ENCODE data around the gene MYH10. TPM values are rescaled to one million over a fixed set of nuclear protein-coding genes. Genes with fewer than 3 reads are reported as not detected.
A peak's percentile ranks its signal among the peaks of the same experiment; 100 is the strongest.

The MYH10 gene
- total RNA-seq, 1 experiment from 2014 or later, result 1.6 TPM

- Histone ChIP-seq H3K4me2 (no peak overlapping the region), H2AFZ (no peak overlapping the region), H3K9me2 (ENCODE audit: insufficient read depth) (no peaks in the 10 kb centered on the region), H3F3A (ENCODE audit: insufficient read depth, low read depth) (no peaks in the 10 kb centered on the region), H4K20me1 (ENCODE audit: insufficient read depth) (no peaks in the 10 kb centered on the region), H3K79me2 (ENCODE audit: low read depth) (no peaks in the 10 kb centered on the region), H3K36me3 (ENCODE audit: low read depth) (no peaks in the 10 kb centered on the region), H3K4me1 (replicated peaks; ENCODE audit: insufficient read depth) (no peaks in the 10 kb centered on the region), H3K9me3 (ENCODE audit: insufficient read depth, low read depth) (no peaks in the 10 kb centered on the region), H3K4me3 (no peak overlapping the region), H3K27ac (no peak overlapping the region), H3K27me3 (ENCODE audit: insufficient read depth, low read depth) (peaks cover 12% of the 10 kb centered on the region; the same call in 1 of the 2 replicates)
- TF ChIP-seq EZH2 (IDR thresholded peaks at IDR 0.05; ENCODE audit: low read depth), result no peak
- TF ChIP-seq, protein P1, sequence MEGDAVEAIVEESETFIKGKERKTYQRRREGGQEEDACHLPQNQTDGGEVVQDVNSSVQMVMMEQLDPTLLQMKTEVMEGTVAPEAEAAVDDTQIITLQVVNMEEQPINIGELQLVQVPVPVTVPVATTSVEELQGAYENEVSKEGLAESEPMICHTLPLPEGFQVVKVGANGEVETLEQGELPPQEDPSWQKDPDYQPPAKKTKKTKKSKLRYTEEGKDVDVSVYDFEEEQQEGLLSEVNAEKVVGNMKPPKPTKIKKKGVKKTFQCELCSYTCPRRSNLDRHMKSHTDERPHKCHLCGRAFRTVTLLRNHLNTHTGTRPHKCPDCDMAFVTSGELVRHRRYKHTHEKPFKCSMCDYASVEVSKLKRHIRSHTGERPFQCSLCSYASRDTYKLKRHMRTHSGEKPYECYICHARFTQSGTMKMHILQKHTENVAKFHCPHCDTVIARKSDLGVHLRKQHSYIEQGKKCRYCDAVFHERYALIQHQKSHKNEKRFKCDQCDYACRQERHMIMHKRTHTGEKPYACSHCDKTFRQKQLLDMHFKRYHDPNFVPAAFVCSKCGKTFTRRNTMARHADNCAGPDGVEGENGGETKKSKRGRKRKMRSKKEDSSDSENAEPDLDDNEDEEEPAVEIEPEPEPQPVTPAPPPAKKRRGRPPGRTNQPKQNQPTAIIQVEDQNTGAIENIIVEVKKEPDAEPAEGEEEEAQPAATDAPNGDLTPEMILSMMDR (conservative IDR thresholded peaks at IDR 0.05), result no peak
- intact Hi-C loops (cut with micrococcal nuclease; ENCODE audit: unreplicated experiment), result no loop called here
- no TSS peak for BruUV-seq (replicated peaks)
- DNase-seq, result no peak
- ChIA-PET POLR2A (ENCODE audit: unreplicated experiment) (no interaction called here), CTCF (no interaction called here)
These were observed 115.7 kb downstream of the MYH10 start for GRCh38 chr17:8514801-8515200.

- Histone ChIP-seq H3K36me3 (ENCODE audit: low read depth) (no peaks in the 10 kb centered on the region), H3K79me2 (ENCODE audit: low read depth) (no peaks in the 10 kb centered on the region), H2AFZ (peak overlapping the region; percentile 67; the same call in 1 of the 2 replicates), H3K9me3 (ENCODE audit: insufficient read depth, low read depth) (no peaks in the 10 kb centered on the region), H3K4me2 (peak overlapping the region; percentile 65), H3K27me3 (ENCODE audit: insufficient read depth, low read depth) (peaks cover 5% of the 10 kb centered on the region; the same call in 1 of the 2 replicates), H3K9me2 (ENCODE audit: insufficient read depth) (no peaks in the 10 kb centered on the region), H3K27ac (no peak overlapping the region), H4K20me1 (ENCODE audit: insufficient read depth) (no peaks in the 10 kb centered on the region), H3K4me3 (peak overlapping the region; percentile 52; the same call in 1 of the 2 replicates), H3F3A (ENCODE audit: insufficient read depth, low read depth) (no peaks in the 10 kb centered on the region), H3K4me1 (replicated peaks; ENCODE audit: insufficient read depth) (no peaks in the 10 kb centered on the region)
- intact Hi-C loops (cut with micrococcal nuclease; ENCODE audit: unreplicated experiment), result no loop called here
- CTCF ChIA-PET, result no interaction called here
- no peak for TF ChIP-seq EZH2 (IDR thresholded peaks at IDR 0.05; ENCODE audit: low read depth)
- TF ChIP-seq, protein P1 (conservative IDR thresholded peaks at IDR 0.05), result no peak
- POLR2A ChIA-PET (ENCODE audit: unreplicated experiment), result no interaction called here
- DNase-seq, result peak in 1 of 2 experiments; percentile 36
- BruUV-seq (replicated peaks), result no TSS peak
These were observed 124.4 kb downstream of the MYH10 start for GRCh38 chr17:8506145-8506544.

- Histone ChIP-seq H3K79me2 (ENCODE audit: low read depth) (no peaks in the 10 kb centered on the region), H3K4me2 (no peak overlapping the region), H3K27me3 (ENCODE audit: insufficient read depth, low read depth) (peaks cover 5% of the 10 kb centered on the region; the same call in 1 of the 2 replicates), H3K4me1 (replicated peaks; ENCODE audit: insufficient read depth) (no peaks in the 10 kb centered on the region), H4K20me1 (ENCODE audit: insufficient read depth) (no peaks in the 10 kb centered on the region), H3K4me3 (no peak overlapping the region), H3K9me3 (ENCODE audit: insufficient read depth, low read depth) (no peaks in the 10 kb centered on the region), H2AFZ (no peak overlapping the region), H3K36me3 (ENCODE audit: low read depth) (no peaks in the 10 kb centered on the region), H3F3A (ENCODE audit: insufficient read depth, low read depth) (no peaks in the 10 kb centered on the region), H3K27ac (no peak overlapping the region), H3K9me2 (ENCODE audit: insufficient read depth) (no peaks in the 10 kb centered on the region)
- intact Hi-C loops (cut with micrococcal nuclease; ENCODE audit: unreplicated experiment), result no loop called here
- no peak for TF ChIP-seq EZH2 (IDR thresholded peaks at IDR 0.05; ENCODE audit: low read depth)
- TF ChIP-seq, protein P1 (conservative IDR thresholded peaks at IDR 0.05), result no peak
- POLR2A ChIA-PET (ENCODE audit: unreplicated experiment), result no interaction called here
- no peak for DNase-seq
- CTCF ChIA-PET, result no interaction called here
- no TSS peak for BruUV-seq (replicated peaks)
These were observed 125.9 kb downstream of the MYH10 start for GRCh38 chr17:8504460-8505207.

Measured in PC-9 (cell line).